IPS-NIHi7 (cell line): ENCODE results near the gene BHLHA15.
A peak's percentile ranks its signal among the peaks of the same experiment; 100 is the strongest.
"Not testable (repeated sequence)": the region's sequence is repeated elsewhere in the genome, so short reads cannot be mapped to it uniquely, and the experiment has no call there.

ENCODE experiments used
- DNase-seq: peaks from one replicate; pipeline ENCODE4 v3.0.0; 2012; ENCODE audit warnings: mixed read lengths; ENCODE audit errors: extremely low spot score

The BHLHA15 gene

DNA sequence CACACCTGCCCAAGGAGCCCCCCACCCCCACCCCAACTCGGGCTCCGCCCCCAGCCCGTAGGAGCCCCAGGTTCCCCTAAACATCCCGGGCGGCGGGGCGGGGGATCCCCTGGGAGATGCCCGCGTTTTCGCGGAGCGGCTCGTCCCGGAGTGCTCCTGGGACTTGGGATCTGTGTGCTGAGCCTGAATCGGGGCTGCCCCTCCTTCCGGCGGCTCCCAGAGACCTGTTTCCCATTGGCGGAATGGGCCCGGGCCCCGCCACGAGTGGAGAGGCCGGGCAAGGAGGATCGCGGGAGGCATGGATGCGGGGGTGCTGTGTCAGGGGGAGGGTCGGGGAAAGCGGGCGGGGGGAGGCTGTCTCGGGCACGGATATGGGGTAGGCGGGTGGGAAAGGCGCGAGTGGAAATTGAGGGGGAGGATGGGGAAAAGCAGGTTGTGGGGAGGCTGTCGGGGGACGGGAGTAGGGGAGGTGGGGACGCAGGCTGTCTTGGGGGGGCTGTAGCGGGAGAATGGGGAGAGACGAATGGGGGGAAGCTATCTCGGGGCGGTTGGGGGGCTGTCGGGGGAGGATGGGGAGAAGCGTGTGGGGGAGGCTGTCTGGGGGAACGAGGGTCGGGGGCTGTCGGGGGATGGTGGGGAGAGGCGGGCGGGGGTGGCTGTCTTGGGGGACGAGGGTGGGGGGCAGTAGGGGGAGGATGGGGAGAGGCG is 572 bp upstream of the BHLHA15 start:
- peak; percentile 77 for DNase-seq

- no peak for DNase-seq
Observed at GRCh38 chr7:98211676-98212531, 665 bp downstream of the BHLHA15 start.

- DNase-seq = no peak
Observed at GRCh38 chr7:98212532-98213041, 1.3 kb downstream of the BHLHA15 start.

DNA sequence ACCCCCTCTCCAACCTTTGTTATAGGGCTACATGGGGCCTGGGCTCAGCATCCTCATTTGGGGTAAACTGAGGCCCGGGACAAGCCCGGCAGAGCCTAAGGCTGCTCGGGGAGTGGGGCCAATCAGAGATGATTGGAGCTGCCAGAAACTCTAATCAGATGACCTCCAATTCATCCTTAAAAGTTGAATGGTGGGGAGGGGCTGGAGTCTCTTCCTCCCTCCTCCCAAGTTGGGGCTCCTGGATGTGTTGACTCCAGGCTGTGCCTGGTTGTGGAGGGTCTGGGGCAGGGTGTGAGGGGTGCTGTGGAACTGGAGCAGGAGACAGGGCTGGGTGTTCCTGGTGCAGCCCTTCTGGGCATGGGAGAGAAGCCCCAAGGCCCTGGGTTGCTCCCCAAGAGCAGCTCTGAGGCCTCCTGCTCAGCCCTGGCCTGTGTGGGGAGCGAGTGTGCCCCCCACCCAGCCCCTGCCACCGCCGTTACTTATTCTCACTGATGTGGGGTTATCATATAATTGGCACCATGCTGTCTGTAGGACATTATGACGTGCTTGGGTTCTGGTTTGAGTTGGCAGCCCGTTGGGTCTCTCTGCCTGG is 2.2 kb downstream of the BHLHA15 start:
- no peak for DNase-seq

DNA sequence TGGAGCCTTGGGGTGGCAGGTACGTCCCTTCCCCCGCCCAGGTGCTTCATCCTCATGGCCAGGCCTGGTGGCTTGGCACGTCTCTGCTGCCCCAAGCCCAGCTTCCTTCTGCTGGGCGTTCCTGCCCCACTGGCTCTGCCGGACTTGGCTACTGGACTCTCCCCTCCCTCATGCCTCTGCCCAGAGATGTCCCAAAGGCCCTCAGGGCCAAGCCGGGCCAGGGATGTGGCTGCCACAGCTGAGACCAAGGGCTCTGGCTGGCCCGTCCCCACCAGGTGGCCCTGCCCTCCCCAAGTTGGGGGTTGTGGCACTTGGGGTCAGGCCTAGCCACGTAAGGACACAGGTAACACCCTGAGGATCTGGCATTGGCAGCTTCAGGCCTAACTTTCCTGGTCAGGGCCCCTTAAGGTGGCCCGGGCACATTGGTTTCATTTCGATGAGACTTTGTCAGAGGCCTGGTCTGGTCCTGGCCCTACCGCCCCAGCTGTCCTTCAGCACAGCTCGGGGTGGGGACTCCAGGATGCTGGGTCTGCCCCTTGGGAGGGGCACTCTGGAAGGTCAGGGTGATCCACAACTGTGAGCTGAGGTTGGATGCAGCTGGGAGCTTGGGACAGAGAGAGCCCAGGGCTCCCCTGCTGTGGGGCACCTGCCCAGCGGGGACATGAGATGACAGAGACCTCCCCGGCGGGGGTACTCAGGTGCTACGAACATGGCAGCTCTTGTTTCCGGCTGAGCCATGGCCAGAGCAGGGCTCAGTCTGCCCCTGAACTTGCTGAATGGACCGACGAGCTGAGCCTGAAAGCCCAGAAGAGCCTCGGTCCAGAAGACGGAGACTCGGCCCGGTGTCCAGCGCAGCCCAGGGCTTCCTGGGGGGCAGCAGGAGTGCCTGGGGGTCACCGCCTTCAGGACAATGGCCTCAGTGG is 2.9 kb downstream of the BHLHA15 start:
- DNase-seq = no peak

- no peak for DNase-seq
Observed at GRCh38 chr7:98214811-98215321, 3.6 kb downstream of the BHLHA15 start.

GRCh38 chr7:98215561-98216495 is 4.6 kb downstream of the BHLHA15 start:
- no peak for DNase-seq

DNA sequence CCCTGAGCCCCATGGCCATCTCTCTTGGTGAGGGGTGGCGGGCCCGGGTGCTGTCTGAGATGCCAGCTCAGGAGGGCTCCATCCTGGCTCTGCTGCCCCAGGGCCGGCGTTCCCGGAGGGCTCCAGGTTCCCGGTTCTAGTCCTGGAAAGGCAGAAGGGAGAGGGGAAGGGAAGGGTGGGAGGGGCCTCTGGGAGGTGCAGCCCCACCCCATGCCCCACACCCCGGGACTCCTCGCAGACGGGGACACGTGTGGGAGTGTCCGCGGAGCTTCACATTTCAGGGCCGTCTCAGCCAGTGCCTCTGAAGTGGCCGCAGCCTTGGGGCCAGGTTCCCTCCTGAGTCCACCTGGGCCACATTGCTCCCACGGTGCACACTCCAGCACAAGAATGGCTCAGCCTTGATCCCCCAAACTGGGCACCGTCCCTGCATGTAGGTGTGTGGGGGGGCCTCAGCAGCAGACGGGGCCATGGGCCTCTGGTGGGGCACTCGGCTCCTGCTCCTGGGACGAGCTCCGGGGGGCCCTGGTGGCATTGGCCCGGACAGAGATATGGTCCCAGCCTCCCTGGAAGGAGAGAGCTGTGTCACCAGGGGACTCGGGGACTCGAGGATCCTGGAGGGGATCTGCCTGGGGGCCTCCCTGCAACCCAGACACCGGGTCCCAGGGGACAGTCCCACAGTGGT is 5.8 kb downstream of the BHLHA15 start:
- DNase-seq = no peak

- DNase-seq = no peak
Observed at GRCh38 chr7:98217623-98218582, 6.7 kb downstream of the BHLHA15 start.

GRCh38 chr7:98219382-98219781 is 8.1 kb downstream of the BHLHA15 start:
- not testable (repeated sequence) for DNase-seq

DNA sequence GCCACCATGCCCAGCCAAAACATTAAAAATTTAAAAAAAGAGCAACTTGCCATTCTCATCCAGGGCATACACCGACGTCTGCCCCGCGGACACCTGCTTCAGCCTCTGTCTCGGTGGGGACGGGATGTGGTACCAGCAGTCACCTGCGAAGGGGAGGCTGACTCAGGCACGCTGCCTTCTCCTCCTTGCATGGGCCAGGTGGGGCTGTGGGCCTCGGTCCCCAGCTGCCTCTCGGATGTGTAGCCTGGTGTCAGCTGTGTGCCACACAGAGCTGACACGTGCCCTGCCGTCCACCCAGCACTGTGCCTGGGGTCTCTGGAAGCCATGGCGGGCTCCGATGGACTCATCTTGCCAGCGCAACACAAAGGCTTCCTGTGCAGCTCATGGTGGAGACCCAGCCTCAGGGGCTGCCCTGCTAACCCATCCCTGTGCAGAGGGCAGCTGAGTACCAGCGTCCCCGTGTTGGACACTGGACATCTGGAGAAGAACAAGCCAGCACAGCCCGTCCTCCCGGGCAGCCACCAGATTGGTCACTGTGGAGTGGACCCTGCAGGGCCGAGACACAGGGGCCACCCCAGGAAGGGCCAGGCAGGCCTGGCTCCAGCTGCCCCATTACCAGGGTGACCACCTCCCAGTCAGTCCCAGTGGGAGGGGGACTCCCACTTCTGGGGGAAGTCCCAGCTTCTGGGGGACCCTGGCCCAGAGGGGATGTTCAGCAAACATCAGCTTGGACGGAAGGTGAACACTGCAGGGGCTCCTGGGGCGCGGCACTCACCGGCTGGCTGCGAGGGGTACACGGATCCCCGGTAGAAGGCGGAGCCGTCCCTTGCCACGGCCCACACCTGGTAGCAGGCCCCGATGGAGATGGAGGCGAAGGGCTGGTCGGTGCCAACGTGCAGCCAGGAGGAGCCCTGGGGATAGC is 10.6 kb downstream of the BHLHA15 start:
- DNase-seq = no peak

GRCh38 chr7:98222533-98223195 is 11.4 kb downstream of the BHLHA15 start:
- DNase-seq = no peak

GRCh38 chr7:98223351-98223897 is 12.2 kb downstream of the BHLHA15 start:
- no peak for DNase-seq

DNA sequence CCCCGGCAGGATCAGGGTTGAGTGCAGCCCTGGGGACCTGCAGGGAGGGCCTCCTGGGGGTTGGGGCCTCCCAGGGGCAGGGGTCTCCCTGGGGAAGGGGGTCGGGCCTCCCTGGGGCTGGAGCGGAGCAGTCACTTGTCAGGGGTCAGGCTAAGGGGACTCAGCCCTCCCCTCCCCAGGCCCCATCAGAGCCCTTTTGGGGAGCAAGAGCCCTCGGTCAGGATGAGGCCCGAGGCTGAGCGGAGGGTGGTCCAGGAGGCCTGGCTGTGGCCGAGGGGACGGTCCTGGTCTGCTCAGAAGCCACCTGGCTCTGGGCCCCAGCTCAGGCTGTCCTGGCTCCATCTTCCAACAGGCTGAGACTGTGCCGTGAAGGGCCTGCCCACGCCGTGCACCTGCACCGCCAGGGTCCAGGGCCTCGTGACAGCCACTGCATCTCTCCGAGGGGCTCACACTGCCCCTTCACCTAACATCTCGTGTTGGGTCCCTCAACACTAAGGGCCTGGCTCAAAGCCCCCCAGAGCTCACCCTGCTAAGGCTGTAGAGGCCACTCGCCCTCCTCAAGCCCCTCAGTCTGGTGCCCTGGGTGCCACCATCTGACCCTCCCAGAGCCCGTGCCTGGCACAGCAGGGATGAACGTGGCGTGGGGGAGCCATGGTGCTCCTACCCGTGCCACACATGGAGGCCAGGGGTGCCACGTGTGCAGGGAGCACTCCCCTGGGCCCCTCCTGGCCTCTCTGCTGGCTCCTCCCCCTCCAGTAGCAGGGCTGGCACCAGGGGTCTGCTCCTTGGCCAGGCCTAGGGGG is 12.9 kb downstream of the BHLHA15 start:
- DNase-seq = no peak

- no peak for DNase-seq
Observed at GRCh38 chr7:98224701-98225181, 13.5 kb downstream of the BHLHA15 start.
